Adipose tissue (tissue), 3 donors: ENCODE measurements around the gene CLEC4C. TPM values are rescaled to one million over a fixed set of nuclear protein-coding genes. Genes with fewer than 3 reads are reported as not detected.
"Not testable (repeated sequence)": the region's sequence is repeated elsewhere in the genome, so short reads cannot be mapped to it uniquely, and the experiment has no call there.

Experiments
- H3K27ac ChIP-seq: one replicate; pipeline ENCODE4 v1.5.1; 2013; ENCODE audit warnings: low read depth, low read length
- WGBS, 3 donors: extraction: QIAGEN DNeasy Blood & Tissue Kit; methylation state at CpG; one replicate each; pipeline ENCODE4 v1.1.7; 2013; 5-methylcytosine and 5-hydroxymethylcytosine counted together
- polyA plus RNA-seq, 3 donors: library from polyadenylated mRNA; stranded (reverse); fragments of 200-250 nt; gene quantifications; one replicate each; pipeline ENCODE4 v1.2.3, GENCODE V29; 2013
- donor health status: healthy with polysubstance abuse.
- donor health status: Bipolar disorder and iron deficiency.
- donor health status: healthy.

The CLEC4C gene, protein sequence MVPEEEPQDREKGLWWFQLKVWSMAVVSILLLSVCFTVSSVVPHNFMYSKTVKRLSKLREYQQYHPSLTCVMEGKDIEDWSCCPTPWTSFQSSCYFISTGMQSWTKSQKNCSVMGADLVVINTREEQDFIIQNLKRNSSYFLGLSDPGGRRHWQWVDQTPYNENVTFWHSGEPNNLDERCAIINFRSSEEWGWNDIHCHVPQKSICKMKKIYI
- not detected for polyA plus RNA-seq

GRCh38 chr12:7747246-7747645, at the start of gene CLEC4C:
Gene CLEC4C (minus strand): TSS chr12:7747375. CDS start chr12:7747348, 27 bp downstream.
- WGBS, 3 donors, result 69 to 90% (median 80%) methylated on average over 5 of the region's 5 CpGs
- no peak within 1 kb of the TSS for H3K27ac ChIP-seq

DNA sequence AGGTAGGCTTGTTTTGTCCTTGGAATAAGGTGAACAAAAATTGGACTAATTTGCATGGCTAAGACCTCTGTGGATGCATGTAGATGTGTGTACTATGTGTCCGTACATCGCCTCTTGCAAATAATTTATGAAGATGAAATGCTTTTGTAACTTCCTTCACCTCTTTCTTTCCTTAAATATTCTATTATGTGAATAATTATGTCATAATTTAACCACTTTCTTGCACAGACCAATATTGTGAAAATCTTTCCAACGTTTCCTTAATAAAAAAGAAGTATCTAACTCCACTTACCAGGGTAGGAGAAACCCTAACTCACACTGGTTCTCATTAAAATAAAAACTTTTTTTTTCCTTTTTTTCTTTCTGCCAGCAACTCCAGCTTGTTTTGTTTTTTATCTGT, 46.0 kb upstream of the CLEC4C start:
- no peak overlapping the region for H3K27ac ChIP-seq
- WGBS, 3 donors, result 31 to 59% (median 55%) methylated on average over 3 of the region's 3 CpGs

DNA sequence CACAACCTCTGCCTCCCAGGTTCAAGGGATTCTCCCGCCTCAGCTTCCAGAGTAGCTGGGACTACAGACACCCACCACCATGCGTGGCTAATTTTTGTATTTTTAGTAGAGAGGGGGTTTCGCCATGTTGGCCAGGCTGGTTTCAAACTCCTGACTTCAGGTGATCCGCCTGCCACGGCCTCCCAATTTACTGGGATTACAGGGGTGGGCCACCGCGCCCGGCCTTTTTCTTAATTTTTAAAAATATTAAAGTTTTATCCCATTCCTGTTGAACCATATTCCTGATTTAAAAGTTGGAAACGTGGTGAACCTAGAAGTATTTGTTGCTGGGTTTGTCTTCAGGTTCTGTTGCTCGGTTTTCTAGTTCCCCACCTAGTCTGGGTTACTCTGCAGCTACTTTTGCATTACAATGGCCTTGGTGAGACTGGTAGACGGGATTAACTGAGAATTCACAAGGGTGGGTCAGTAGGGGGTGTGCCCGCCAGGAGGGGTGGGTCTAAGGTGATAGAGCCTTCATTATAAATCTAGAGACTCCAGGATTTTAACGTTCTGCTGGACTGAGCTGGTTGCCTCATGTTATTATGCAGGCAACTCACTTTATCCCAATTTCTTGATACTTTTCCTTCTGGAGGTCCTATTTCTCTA, 41.8 kb upstream of the CLEC4C start, which contains the start of gene NANOG:
TSS of gene NANOG (plus strand) at position 519 of the 645 bp plus-strand sequence. CDS start 213 bp downstream, outside the sequence.
- WGBS, 3 donors, result 79 to 83% (median 82%) methylated on average over 12 to 13 of the region's 13 CpGs
- H3K27ac ChIP-seq, result not testable (repeated sequence)

DNA sequence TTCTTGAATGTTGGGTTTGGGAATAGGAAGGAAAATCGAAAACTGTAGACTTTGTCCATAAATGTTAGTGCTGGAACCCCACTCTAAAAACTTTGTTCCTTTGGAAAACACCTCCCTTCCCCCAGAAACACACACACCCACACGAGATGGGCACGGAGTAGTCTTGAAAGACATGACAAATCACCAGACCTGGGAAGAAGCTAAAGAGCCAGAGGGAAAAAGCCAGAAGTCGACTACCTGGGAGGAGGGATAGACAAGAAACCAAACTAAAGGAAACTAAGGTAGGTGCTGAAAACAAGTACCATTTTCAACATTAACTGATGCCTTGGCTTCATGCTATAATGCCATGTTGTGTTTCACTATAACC, 41.1 kb upstream of the CLEC4C start:
- 15 to 39% (median 34%) methylated on average over 4 of the region's 4 CpGs for WGBS, 3 donors
- H3K27ac ChIP-seq, result no peak overlapping the region

DNA sequence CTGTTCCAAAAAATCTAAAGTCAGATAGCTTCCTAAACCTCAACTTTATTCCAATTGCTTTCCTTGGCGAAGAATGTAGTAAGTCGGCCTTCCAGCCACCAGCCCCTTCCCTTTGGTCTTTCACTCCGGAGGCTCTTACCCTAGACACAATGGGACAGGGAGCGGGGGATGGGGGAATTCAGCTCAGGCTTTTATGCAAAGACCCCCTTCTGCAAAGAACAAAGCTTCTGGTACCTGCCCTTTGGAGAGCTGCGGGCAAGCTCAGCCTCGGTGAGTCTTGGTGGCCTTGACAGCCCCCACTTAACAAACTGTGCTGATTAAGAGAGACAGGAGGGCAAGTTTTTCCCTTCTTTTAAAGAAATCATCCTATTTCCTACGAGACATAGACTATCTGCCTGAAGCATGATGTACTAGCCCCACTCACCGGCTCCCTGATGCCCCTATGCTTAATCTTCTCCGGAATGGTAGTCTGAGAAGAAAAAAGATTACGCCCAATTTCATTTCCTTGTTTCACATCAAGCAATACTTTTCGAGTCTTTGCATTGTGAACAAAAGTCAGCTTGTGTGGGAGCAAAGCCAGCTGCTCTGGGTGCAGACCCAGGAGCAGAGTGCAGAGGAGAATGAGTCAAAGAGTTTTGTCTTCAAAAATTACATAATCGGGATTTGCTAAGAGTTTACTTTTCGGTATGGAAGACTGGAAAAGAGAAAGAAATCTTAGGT, 40.6 kb upstream of the CLEC4C start:
- no peak overlapping the region for H3K27ac ChIP-seq
- 25 to 47% (median 39%) methylated on average over 13 of the region's 13 CpGs for WGBS, 3 donors

- H3K27ac ChIP-seq, result no peak overlapping the region
- WGBS, 3 donors, result 51 to 73% (median 55%) methylated on average over 2 of the region's 2 CpGs
These were observed 37.5 kb upstream of the CLEC4C start for GRCh38 chr12:7784701-7785100.

DNA sequence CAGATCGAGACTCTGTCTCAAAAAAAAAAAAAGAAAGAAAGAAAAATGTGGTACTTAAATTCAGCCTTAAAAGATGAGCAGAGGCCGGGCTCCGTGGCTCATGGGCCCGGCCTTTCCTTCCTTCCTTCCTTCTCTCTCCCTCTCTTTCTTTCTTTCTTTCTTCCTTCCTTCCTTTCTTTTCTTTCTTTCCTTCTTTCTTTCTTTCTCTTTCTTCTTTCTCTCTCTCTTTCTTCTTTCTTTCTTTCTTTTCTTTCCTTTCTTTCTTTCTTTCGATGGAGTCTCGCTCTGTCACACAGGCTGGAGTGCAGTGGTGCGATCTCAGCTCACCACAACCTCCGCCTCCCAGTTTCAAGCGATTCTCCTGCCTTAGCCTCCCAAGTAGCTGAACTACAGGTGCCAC, 36.3 kb upstream of the CLEC4C start:
- H3K27ac ChIP-seq, result not testable (repeated sequence)
- WGBS, 3 donors, result 77 to 94% (median 86%) methylated on average over 9 of the region's 9 CpGs

DNA sequence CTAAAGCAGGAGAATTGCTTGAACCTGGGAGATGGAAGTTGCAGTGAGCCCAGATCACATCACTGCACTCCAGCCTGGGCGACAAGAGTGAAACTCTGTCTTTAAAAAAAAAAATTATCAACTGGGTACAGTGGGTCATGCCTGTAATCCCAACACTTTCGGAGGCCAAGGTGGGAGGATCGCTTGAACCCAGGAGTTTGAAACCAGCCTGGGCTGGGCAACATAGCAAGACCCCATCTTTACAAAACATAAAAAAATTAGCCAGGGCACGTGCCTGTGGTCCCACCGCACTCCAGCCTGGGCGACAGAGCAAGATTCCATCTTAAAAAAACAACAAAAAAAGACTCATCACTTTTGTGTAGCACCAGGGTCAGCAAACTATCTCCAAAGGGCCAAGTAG, 34.9 kb upstream of the CLEC4C start:
- WGBS, 3 donors, result 90 to 96% (median 95%) methylated on average over 6 of the region's 6 CpGs
- no peak overlapping the region for H3K27ac ChIP-seq

GRCh38 chr12:7781274-7781673, 34.1 kb upstream of the CLEC4C start:
- no peak overlapping the region for H3K27ac ChIP-seq
- WGBS, 3 donors, result 63 to 80% (median 79%) methylated on average over 3 of the region's 3 CpGs

- 55 to 73% (median 59%) methylated on average over 3 of the region's 3 CpGs for WGBS, 3 donors
- H3K27ac ChIP-seq, result no peak overlapping the region
These were observed 22.8 kb upstream of the CLEC4C start for GRCh38 chr12:7769999-7770398.

DNA sequence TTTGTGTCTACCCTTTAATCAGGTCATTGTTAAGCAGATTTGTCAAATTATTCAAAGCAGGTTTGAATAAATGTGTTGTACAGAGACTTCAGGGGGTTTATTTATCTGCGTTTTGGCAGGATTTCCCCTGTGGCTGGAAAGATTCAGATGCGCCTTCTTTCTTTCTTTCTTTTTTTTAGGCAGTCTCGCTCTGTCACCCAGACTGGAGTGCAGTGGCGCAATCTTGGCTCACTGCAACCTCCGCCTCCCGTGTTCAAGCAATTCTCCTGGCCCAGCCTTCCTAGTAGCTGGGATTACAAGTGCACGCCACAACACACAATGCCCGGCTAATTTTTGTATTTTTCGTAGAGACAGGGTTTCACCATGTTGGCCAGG, 11.6 kb upstream of the CLEC4C start:
- 37 to 68% (median 46%) methylated on average over 9 of the region's 9 CpGs for WGBS, 3 donors
- no peak overlapping the region for H3K27ac ChIP-seq

GRCh38 chr12:7756993-7757392, 9.8 kb upstream of the CLEC4C start:
- H3K27ac ChIP-seq, result no peak overlapping the region
- 57 to 71% (median 62%) methylated on average over 2 of the region's 2 CpGs for WGBS, 3 donors

DNA sequence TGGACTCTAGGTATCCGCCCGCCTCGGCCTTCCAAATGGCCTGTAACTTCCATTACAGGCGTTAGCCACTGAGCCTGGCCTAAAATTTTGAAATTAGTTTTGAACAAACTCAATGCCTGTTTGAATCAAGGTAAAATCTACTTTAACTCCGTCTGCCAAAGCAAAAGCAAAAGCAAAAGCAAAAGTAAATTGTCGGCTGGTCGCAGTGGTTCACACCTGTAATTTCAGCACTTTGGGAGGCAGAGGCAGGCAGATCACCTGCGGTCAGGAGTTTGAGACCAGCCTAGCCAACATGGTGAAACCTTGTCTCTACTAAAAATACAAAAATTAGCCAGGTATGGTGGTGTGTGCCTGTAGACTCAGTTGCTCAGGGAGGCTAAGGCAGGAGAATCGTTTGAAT, 8.5 kb upstream of the CLEC4C start:
- WGBS, 3 donors, result 84 to 89% (median 84%) methylated on average over 9 of the region's 9 CpGs
- not testable (repeated sequence) for H3K27ac ChIP-seq

GRCh38 chr12:7751941-7752922, 5.1 kb upstream of the CLEC4C start:
- WGBS, 3 donors, result 91 to 94% (median 92%) methylated on average over 29 to 38 of the region's 48 CpGs
- H3K27ac ChIP-seq, result not testable (repeated sequence)

DNA sequence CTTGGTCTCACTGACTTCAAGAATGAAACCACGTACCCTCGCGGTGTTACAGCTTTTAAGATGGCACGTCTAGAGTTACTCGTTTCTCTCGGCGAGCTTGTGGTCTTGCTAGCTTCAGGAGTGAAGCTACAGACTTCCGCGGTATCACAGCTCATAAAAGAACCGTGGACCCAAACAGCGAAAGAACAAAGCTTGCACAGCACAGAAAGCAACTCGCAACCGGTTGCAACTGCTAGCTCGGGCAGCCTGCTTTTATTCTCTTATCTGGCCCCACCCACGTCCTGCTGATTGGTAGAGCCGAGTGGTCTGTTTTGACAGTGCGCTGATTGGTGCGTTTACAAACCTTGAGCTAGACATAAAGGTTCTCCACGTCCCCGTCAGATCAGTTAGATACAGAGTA, 4.2 kb upstream of the CLEC4C start:
- H3K27ac ChIP-seq, result no peak overlapping the region
- 84 to 92% (median 88%) methylated on average over 20 of the region's 20 CpGs for WGBS, 3 donors

DNA sequence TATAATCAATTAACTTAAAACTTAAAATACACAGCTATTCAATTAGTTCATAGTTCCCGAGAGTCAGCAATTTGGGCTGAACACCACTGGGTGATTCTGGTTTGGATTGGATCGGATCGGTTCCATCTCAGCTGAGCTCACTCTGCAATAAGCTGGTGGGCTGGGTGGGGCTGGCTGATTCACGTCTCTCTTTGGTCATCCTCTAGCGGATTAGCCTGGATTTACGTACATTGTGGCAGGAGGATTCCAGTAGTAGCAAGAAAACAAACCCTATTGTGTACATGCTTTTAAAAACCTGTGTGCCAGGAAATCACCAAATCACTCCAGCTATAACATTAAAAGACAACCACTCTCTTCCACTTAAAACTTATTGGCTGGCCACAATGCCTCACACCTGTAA, 3.2 kb upstream of the CLEC4C start:
- WGBS, 3 donors, result 77 to 87% (median 86%) methylated on average over 6 of the region's 6 CpGs
- no peak overlapping the region for H3K27ac ChIP-seq

GRCh38 chr12:7749442-7749841, 2.3 kb upstream of the CLEC4C start:
- H3K27ac ChIP-seq, result no peak overlapping the region
- 90 to 91% (median 90%) methylated on average over 8 of the region's 8 CpGs for WGBS, 3 donors

GRCh38 chr12:7748852-7749251, 1.7 kb upstream of the CLEC4C start:
- WGBS, 3 donors, result 40 to 53% (median 46%) methylated on average over 4 of the region's 4 CpGs
- H3K27ac ChIP-seq, result no peak overlapping the region
